ENCODE results near the gene HDAC9.

Gene HDAC9

DNA sequence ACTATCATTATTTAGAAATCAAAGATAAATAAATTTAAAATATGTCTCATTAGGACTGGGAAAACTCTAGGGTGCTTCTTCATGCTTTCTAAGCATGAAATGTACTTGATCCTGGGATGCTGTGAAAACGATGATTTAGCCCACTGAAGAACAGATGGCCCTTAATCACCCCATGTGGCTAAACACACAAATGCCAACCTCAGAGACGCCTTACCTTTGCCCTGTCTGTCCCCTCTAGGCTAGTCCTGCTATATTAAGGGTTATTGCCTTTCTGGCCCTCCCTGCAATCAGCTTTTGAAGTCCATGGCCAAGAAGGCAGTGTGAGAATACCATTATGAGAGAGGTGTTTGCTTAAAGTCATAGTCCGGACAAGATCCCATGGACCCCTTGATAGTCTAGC is 404.7 kb downstream of the HDAC9 start:
- H3K9me3 ChIP-seq = no peaks in the 10 kb centered on the region
- peaks cover 33% of the 10 kb centered on the region for H3K4me1 ChIP-seq
- no peak overlapping the region for H3K4me3 ChIP-seq (ENCODE audit: low read depth, low read length)
- no peaks in the 10 kb centered on the region for H3K36me3 ChIP-seq
- H3K27me3 ChIP-seq = no peaks in the 10 kb centered on the region
- DNase-seq = no peak
- TF ChIP-seq, protein P1, sequence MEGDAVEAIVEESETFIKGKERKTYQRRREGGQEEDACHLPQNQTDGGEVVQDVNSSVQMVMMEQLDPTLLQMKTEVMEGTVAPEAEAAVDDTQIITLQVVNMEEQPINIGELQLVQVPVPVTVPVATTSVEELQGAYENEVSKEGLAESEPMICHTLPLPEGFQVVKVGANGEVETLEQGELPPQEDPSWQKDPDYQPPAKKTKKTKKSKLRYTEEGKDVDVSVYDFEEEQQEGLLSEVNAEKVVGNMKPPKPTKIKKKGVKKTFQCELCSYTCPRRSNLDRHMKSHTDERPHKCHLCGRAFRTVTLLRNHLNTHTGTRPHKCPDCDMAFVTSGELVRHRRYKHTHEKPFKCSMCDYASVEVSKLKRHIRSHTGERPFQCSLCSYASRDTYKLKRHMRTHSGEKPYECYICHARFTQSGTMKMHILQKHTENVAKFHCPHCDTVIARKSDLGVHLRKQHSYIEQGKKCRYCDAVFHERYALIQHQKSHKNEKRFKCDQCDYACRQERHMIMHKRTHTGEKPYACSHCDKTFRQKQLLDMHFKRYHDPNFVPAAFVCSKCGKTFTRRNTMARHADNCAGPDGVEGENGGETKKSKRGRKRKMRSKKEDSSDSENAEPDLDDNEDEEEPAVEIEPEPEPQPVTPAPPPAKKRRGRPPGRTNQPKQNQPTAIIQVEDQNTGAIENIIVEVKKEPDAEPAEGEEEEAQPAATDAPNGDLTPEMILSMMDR (IDR thresholded peaks at IDR 0.05; ENCODE audit: low read depth, low read length) = no peak

DNA sequence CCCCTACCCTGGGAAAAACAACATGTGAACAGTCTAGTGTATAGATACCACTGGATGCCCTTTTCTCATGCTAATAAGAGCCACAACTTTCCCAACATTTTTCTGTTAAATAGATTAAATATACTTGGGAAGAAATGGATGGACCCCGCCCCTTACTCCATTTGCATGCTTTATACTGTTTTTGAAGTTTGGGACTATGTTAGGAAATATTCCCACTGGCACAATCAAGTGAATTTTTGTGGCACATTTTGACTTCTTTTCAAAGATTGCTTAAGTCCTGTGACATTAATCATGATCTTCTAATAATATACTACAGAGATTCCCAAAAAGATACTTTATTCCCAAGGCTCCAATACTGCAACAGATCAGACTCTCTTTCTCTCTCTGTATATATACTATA is 405.3 kb downstream of the HDAC9 start:
- Histone ChIP-seq H3K9me3 (no peaks in the 10 kb centered on the region), H3K4me1 (peaks cover 27% of the 10 kb centered on the region), H3K4me3 (ENCODE audit: low read depth, low read length) (no peak overlapping the region), H3K36me3 (no peaks in the 10 kb centered on the region), H3K27me3 (no peaks in the 10 kb centered on the region)
- DNase-seq = no peak
- TF ChIP-seq, protein P1 (IDR thresholded peaks at IDR 0.05; ENCODE audit: low read depth, low read length) = no peak

DNA sequence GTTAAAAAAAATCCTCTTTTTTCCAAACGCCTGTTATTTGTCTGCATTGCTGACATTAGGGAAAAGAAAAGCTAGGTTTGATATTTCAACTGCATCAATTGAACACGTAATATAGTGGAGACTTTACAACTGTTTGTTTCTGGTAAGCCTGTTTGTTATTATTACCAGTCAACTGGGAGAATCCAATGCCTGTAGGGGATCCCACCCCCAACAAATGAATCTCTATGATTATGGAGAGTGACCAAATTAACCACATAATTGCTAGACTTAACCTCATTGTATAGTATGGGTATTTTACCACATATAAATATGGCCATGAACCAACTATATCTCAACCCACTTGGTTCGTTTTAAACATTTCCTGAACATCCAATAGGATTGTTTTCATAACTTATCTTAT is 405.8 kb downstream of the HDAC9 start:
- Histone ChIP-seq H3K27me3 (no peaks in the 10 kb centered on the region), H3K36me3 (no peaks in the 10 kb centered on the region), H3K4me3 (ENCODE audit: low read depth, low read length) (no peak overlapping the region), H3K4me1 (peaks cover 25% of the 10 kb centered on the region), H3K9me3 (no peaks in the 10 kb centered on the region)
- DNase-seq = no peak
- TF ChIP-seq, protein P1 (IDR thresholded peaks at IDR 0.05; ENCODE audit: low read depth, low read length) = no peak

DNA sequence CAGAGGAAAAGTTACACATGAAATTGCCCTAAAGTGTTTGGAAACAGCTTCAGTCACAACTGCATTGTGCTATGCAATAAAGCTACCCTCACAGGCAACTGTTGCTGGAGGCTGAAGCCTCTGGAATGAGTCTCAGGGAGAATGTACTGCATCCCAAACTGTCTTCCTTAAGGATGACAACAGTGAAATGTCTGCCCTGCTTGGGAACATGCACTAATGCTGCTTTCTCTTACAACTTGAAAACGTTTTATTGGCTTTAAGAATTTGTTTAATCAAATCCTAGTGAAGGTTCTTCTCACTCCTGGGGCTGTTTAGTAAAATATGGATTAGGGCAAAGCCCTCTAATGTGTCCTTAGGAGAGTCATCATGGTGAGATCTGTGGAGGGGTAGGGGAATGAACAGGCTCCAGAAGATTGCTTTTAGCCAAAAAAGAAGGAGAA is 406.5 kb downstream of the HDAC9 start:
- no peaks in the 10 kb centered on the region for H3K9me3 ChIP-seq
- H3K36me3 ChIP-seq = no peaks in the 10 kb centered on the region
- DNase-seq = no peak
- TF ChIP-seq, protein P1 (IDR thresholded peaks at IDR 0.05; ENCODE audit: low read depth, low read length) = no peak
- peaks cover 24% of the 10 kb centered on the region for H3K4me1 ChIP-seq
- no peaks in the 10 kb centered on the region for H3K27me3 ChIP-seq
- H3K4me3 ChIP-seq (ENCODE audit: low read depth, low read length) = no peak overlapping the region

DNA sequence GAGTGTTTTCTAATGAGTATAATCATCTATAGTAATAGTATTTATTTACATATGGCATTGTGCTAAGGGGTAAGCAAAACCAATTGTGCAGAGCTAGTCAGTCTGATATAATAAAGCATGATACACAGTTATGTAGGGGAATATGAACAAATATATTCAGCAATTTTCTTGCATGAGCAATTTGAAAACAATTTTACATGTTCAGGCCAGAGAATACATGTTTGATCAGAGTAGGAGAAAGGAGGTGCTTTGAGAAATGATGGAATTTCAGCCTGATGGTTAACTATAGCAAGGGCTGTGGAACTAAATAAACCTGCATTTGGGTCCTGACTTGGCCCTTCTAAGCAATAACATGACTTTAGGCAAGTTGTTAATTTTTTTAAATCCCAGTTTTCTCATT is 407.3 kb downstream of the HDAC9 start:
- H3K4me1 ChIP-seq = peaks cover 24% of the 10 kb centered on the region
- no peaks in the 10 kb centered on the region for H3K27me3 ChIP-seq
- no peaks in the 10 kb centered on the region for H3K36me3 ChIP-seq
- no peak for DNase-seq
- TF ChIP-seq, protein P1 (IDR thresholded peaks at IDR 0.05; ENCODE audit: low read depth, low read length) = no peak
- no peak overlapping the region for H3K4me3 ChIP-seq (ENCODE audit: low read depth, low read length)
- no peaks in the 10 kb centered on the region for H3K9me3 ChIP-seq

DNA sequence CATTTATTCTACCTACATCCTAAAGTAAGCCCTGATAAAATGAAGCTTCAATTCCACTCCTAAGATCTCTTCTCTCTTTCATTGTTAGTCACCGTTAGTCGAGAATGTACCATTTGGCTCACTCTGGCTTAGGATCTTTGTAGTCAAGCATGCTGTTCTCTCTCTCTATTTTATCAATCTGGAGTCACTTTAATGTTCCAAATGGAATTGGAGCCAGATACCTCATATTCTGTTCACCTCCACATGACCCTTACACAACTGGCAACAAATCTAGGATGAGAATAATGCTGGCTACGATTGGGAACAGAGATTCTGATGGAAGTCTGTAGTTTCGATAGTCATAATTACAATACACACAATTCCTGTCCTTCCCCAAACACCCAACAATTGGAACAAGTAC is 408.1 kb downstream of the HDAC9 start:
- H3K4me3 ChIP-seq (ENCODE audit: low read depth, low read length) = no peak overlapping the region
- TF ChIP-seq, protein P1 (IDR thresholded peaks at IDR 0.05; ENCODE audit: low read depth, low read length) = no peak

More for the DNA sequence above, 408.1 kb downstream of the HDAC9 start:
- no peak for DNase-seq
- peaks cover 21% of the 10 kb centered on the region for H3K4me1 ChIP-seq
- no peaks in the 10 kb centered on the region for H3K36me3 ChIP-seq
- no peaks in the 10 kb centered on the region for H3K9me3 ChIP-seq
- H3K27me3 ChIP-seq = no peaks in the 10 kb centered on the region

Measured in BE2C (cell line).